ENCODE measurements around the gene KLF11.

GRCh38 chr2:10036095-10036884 lies 7.1 kb upstream of the KLF11 start:
- peak; percentile 73 to 83 for TF ChIP-seq CTCF (IDR thresholded peaks at IDR 0.05; ENCODE audit: extremely low read depth in 1 of 2, insufficient read depth in 1 of 2, low read depth in 1 of 2, low read length in 2 of 2)
- TF ChIP-seq MAX (IDR thresholded peaks at IDR 0.05; ENCODE audit: insufficient read depth, insufficient read length): no peak
- TF ChIP-seq EZH2 (IDR thresholded peaks at IDR 0.05; ENCODE audit: borderline replicate concordance, low read depth, low read length, severe bottlenecking): no peak
- TF ChIP-seq POLR2A (IDR thresholded peaks at IDR 0.05; ENCODE audit: low read depth, low read length): no peak
- no peak for TF ChIP-seq POLR2AphosphoS5 (IDR thresholded peaks at IDR 0.05; ENCODE audit: insufficient read depth, low read depth, low read length)

Data from endothelial cell of umbilical vein (primary cell).